Tibial nerve (tissue), 4 donors: ENCODE results near the gene TNIK.

ENCODE experiments used
- CTCF ChIP-seq, 5 experiments: fragments of 200-600 bp in 3 of 5; fragments of 450-650 bp in 2 of 5; sonication (generic) in 3 of 5; IDR thresholded peaks; one replicate each; pipeline ENCODE4 v1.5.1; 2016 to 2019; ENCODE audit warnings: antibody characterized with exemption in 5 of 5, mild to moderate bottlenecking in 3 of 5, moderate library complexity in 2 of 5
- EP300 ChIP-seq, 2 donors: sonication (generic); formaldehyde crosslinking; IDR thresholded peaks; one replicate each; pipeline ENCODE4 v1.6.1; 2017; ENCODE audit warnings: antibody characterized with exemption in 2 of 2, mild to moderate bottlenecking in 1 of 2

- TF ChIP-seq EP300 (IDR thresholded peaks at IDR 0.05) (no peak), CTCF (IDR thresholded peaks at IDR 0.05) (no peak)
Measured at GRCh38 chr3:171240504-171240835, 219.7 kb downstream of the TNIK start.
